ENCODE results near the gene ERCC5.
A peak's percentile ranks its signal among the peaks of the same experiment; 100 is the strongest.

ERCC5 gene

DNA sequence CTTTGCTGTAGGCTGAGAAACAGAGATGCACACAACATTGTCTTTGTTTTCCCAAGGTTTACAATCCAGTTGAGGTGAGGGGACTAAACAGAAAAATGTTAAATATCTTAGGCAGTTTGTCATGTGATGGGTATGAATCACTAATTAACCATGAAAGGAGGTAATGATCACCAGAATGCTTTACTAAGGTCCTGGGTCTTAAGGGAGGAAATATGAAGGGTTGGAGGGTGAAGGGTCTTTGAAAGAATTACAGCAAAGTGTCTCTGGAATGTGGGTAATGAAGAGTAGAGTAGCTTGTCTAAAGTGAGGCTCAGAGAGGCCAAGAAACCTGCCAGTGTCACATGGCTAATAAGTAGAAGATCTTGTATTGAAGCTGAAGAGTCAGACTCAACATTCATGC, 27.9 kb upstream of the ERCC5 start:
- H3K4me3 ChIP-seq (replicated peaks; ENCODE audit: low read depth, low read length), result no peak overlapping the region
- DNase-seq (ENCODE audit: extremely low read depth, low read depth), result no peak
- TF ChIP-seq CTCF (IDR thresholded peaks at IDR 0.05; ENCODE audit: low read depth, low read length, missing control alignments), result no peak

- no peak for DNase-seq (ENCODE audit: extremely low read depth, low read depth)
- no peak for TF ChIP-seq CTCF (IDR thresholded peaks at IDR 0.05; ENCODE audit: low read depth, low read length, missing control alignments)
- no peak overlapping the region for H3K4me3 ChIP-seq (replicated peaks; ENCODE audit: low read depth, low read length)
Measured at GRCh38 chr13:102825400-102825799, 20.4 kb upstream of the ERCC5 start.

DNA sequence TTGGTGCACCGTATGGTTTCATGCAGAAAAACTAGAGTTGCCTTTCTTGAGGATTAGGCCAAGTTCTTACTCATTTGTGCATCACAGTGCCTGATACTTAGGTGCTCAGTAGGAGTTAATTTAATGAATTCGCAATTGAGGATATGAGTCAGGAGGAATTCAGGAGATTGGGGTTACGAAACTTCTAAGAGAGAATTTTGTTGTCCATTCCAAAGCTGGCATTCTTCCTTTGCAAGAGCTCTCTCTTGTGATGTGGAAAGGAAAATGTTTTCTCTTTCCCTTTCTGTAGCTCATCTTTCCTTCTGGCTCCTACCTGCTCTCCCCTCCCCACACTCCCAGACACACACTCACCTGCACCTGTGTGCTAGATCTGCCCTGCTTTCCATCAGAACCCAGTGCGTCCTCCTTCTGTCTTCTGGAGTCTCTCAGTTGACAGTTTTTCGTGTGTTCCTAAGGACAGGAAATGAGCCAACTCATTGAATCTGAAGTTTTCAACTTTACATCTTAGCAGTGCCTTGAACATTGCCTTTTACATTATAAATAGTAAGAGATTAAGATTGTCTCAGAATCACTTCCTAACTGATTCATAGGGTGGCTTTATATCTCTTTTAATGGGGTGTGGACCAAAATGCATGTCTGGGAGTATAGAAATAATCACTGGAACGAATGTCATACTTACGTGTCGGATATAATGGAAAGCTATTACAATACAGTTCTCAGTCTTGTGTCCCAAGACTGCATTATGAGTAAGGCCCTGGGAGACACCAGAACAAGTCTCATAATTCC, 19.7 kb upstream of the ERCC5 start:
- peak; percentile 62 for DNase-seq (ENCODE audit: extremely low read depth, low read depth)
- H3K4me3 ChIP-seq (replicated peaks; ENCODE audit: low read depth, low read length), result peak overlapping the region; percentile 15
- no peak for TF ChIP-seq CTCF (IDR thresholded peaks at IDR 0.05; ENCODE audit: low read depth, low read length, missing control alignments)

GRCh38 chr13:102830646-102831045, 15.2 kb upstream of the ERCC5 start:
- DNase-seq (ENCODE audit: extremely low read depth, low read depth), result no peak
- no peak overlapping the region for H3K4me3 ChIP-seq (replicated peaks; ENCODE audit: low read depth, low read length)
- no peak for TF ChIP-seq CTCF (IDR thresholded peaks at IDR 0.05; ENCODE audit: low read depth, low read length, missing control alignments)

GRCh38 chr13:102836471-102836870, 9.4 kb upstream of the ERCC5 start:
- TF ChIP-seq CTCF (IDR thresholded peaks at IDR 0.05; ENCODE audit: low read depth, low read length, missing control alignments), result no peak
- no peak for DNase-seq (ENCODE audit: extremely low read depth, low read depth)
- H3K4me3 ChIP-seq (replicated peaks; ENCODE audit: low read depth, low read length), result no peak overlapping the region

- DNase-seq (ENCODE audit: extremely low read depth, low read depth), result no peak
- H3K4me3 ChIP-seq (replicated peaks; ENCODE audit: low read depth, low read length), result no peak overlapping the region
- no peak for TF ChIP-seq CTCF (IDR thresholded peaks at IDR 0.05; ENCODE audit: low read depth, low read length, missing control alignments)
Measured at GRCh38 chr13:102838273-102838672, 7.6 kb upstream of the ERCC5 start.

DNA sequence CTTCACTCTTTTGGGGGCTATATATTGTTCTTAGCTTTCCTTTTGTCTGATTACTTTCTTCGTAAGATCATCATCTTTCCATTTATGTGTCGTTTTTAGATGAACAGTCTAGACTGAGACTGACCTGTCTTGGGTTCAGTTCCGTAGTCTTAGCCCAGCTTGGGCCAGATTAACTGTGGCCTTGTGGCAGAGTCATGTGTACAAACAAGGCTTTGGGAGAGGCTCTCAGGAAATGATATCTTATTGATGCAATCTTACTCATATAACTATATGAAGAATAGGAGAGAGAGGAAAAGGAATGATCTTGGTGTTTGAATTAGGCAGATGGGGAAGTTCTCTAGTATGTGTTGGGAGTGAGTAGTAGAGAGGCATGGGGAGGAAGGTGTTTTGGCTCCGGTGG, 6.8 kb upstream of the ERCC5 start:
- no peak for TF ChIP-seq CTCF (IDR thresholded peaks at IDR 0.05; ENCODE audit: low read depth, low read length, missing control alignments)
- no peak for DNase-seq (ENCODE audit: extremely low read depth, low read depth)

More for the DNA sequence above, 6.8 kb upstream of the ERCC5 start:
- no peak overlapping the region for H3K4me3 ChIP-seq (replicated peaks; ENCODE audit: low read depth, low read length)

All from HFF-Myc (cell line).